Lower leg skin (tissue), 4 donors: ENCODE measurements around the gene RPTOR. TPM values are rescaled to one million over a fixed set of nuclear protein-coding genes. Genes with fewer than 3 reads are reported as not detected.
A peak's percentile ranks its signal among the peaks of the same experiment; 100 is the strongest.

Source experiments
- DNase-seq, 2 donors: peaks; one replicate each; pipeline ENCODE4 v3.0.0-alpha.2; 2019; ENCODE audit warnings: low spot score in 2 of 2
- H3K4me3 ChIP-seq: fragments of 200-600 bp; sonication (generic); 2 replicates; pipeline ENCODE4 v1.5.1; 2017; ENCODE audit warnings: mild to moderate bottlenecking, low read depth; ENCODE audit not compliant: poor library complexity, severe bottlenecking
- CTCF ChIP-seq, 3 donors: fragments of 450-650 bp; IDR thresholded peaks; one replicate each; pipeline ENCODE4 v1.5.1; 2016; ENCODE audit warnings: antibody characterized with exemption in 3 of 3, mild to moderate bottlenecking in 3 of 3, moderate library complexity in 2 of 3
- POLR2A ChIP-seq, 2 donors: fragments of 450-650 bp; IDR thresholded peaks; one replicate each; pipeline ENCODE4 v1.6.1; 2016 to 2017; ENCODE audit warnings: antibody characterized with exemption in 2 of 2, mild to moderate bottlenecking in 1 of 2, moderate library complexity in 1 of 2
- WGBS, 2 donors: methylation state at CpG; one replicate each; pipeline ENCODE4 v1.1.5; 2018; 5-methylcytosine and 5-hydroxymethylcytosine counted together
- intact Hi-C: fragments of 100-400 bp; cut with DNase I; formaldehyde crosslinking; loops from one replicate; pipeline ENCODE4 v1.15.0; 2023; ENCODE audit warnings: low total_unique reads
- total RNA-seq, 4 donors: library from RNA; depleted of rRNA; stranded (reverse); fragments of >200 nt; gene quantifications; one replicate each; pipeline ENCODE4 v1.1.0, GENCODE V29; 2016

The RPTOR gene
- total RNA-seq, 4 donors from 2014 or later: 30.7 to 68.2 (median 39.8) TPM

- DNase-seq: no peak
- TF ChIP-seq POLR2A (IDR thresholded peaks at IDR 0.05): no peak
- WGBS, 2 donors: 96 to 97% methylated on average over 9 of the region's 9 CpGs
- H3K4me3 ChIP-seq: no peak overlapping the region
- intact Hi-C loops: no loop called here
These were observed 202.8 kb downstream of the RPTOR start for GRCh38 chr17:80747469-80747868.

DNA sequence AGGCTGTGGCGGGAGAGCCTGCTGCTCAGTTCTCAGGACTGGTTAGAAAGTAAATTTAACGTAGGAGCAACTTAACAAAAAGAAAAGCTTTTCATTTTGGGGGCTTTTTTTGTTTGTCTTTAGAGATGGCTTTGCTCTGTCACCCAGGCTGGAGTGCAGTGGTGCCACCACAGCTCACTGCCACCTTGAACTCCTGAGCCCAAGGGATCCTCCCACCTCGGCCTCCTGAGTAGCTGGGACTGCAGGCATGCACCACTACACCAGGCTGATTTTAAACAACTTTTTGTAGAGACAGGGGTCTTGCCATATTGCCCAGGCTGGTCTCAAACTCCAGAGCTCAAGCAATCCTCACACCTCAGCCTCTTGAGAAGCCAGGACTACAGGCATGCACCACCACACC is 205.0 kb downstream of the RPTOR start:
- intact Hi-C loops: no loop called here
- DNase-seq: no peak
- TF ChIP-seq CTCF (IDR thresholded peaks at IDR 0.05): no peak
- WGBS, 2 donors: 92 to 97% methylated on average over 3 of the region's 3 CpGs
- no peak overlapping the region for H3K4me3 ChIP-seq

- no peak for DNase-seq
- WGBS, 2 donors: 69 to 75% methylated on average over 14 of the region's 14 CpGs
- intact Hi-C loops: no loop called here
- H3K4me3 ChIP-seq: no peak overlapping the region
- TF ChIP-seq POLR2A (IDR thresholded peaks at IDR 0.05): no peak
- no peak for TF ChIP-seq CTCF (IDR thresholded peaks at IDR 0.05)
These were observed 205.6 kb downstream of the RPTOR start for GRCh38 chr17:80750263-80750662.

GRCh38 chr17:80751070-80751945 is 206.7 kb downstream of the RPTOR start:
- TF ChIP-seq POLR2A (IDR thresholded peaks at IDR 0.05) (no peak), CTCF (IDR thresholded peaks at IDR 0.05) (no peak)
- intact Hi-C loops: no loop called here
- WGBS, 2 donors: 69% methylated on average over 30 of the region's 30 CpGs
- H3K4me3 ChIP-seq: no peak overlapping the region
- DNase-seq: peak; percentile 82 to 91

DNA sequence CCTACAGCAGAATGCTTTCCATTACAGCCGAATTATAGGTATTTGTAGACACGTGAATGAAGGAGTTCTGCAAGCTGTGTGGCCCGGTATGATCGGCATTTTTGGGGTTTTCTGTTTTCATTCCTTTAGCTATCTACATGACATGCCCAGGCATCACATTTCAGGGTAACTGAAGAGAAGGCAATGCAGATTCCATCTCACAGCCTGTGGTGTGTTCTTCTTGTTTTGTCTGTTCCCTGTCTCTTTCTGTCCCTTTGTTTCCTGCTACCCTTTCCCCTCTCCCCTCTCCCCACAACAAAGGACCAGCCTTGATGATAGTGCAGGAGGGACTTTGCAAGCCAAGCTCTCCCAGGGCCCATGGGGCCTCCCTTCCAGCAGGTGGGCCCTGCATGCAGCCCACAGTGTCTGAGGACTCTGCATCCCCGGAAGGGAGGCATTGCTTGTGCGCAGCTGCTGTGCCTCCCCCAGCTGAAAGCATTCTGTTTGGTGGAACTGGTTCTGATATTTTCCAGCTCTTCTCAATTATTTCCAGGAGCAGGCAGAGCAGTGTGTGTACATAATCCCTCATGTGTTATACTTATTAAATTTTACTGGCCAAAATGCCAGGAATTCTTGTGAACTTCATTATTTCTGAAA is 207.4 kb downstream of the RPTOR start:
- no peak for DNase-seq
- H3K4me3 ChIP-seq: no peak overlapping the region
- TF ChIP-seq POLR2A (IDR thresholded peaks at IDR 0.05): no peak
- TF ChIP-seq CTCF (IDR thresholded peaks at IDR 0.05): no peak
- intact Hi-C loops: no loop called here
- 53 to 56% methylated on average over 6 of the region's 6 CpGs for WGBS, 2 donors

DNA sequence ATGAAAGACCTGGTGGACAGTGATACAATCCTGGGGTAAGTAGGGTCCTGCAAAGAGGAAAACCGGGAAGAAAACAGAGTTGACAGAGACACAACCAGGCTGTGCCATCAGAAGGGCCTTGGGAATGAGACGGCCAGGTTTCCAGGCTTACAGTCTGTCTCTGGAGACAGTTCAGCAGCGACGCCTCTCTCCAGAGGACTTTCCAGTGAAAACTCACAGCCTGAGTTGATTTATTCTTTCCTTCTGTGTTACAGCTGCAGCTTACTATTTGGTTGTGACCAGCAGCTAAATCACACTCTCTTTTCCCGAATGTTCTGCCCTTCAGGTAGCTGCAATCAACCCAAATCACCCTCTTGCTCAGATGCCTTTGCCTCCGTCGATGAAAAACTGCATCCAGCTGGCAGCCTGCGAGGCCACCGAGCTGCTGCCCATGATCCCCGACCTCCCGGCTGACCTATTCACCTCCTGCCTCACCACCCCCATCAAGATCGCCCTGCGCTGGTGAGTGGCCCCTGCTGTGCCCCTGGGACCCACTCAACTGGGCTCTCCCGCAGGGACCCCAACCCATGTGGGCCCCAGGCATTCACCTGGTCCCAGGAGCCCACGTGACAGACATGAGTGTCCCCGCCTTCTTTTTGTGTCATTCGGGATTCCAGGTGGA is 209.2 kb downstream of the RPTOR start:
- H3K4me3 ChIP-seq: no peak overlapping the region
- 64 to 85% methylated on average over 17 of the region's 17 CpGs for WGBS, 2 donors
- intact Hi-C loops: no loop called here
- no peak for TF ChIP-seq CTCF (IDR thresholded peaks at IDR 0.05)
- TF ChIP-seq POLR2A (IDR thresholded peaks at IDR 0.05): no peak
- DNase-seq: no peak
